Kidney tubule cell (primary cell): ENCODE results near the gene PRICKLE3.
"Not testable (repeated sequence)": the region's sequence is repeated elsewhere in the genome, so short reads cannot be mapped to it uniquely, and the experiment has no call there.

Experiments
- DNase-seq: peaks from one replicate; pipeline ENCODE4 v3.0.0-alpha.2; 2018; ENCODE audit warnings: low spot score

Gene PRICKLE3

GRCh38 chrX:49178537-49178936, 7.6 kb downstream of the PRICKLE3 start:
- DNase-seq: no peak

- no peak for DNase-seq
These were observed 8.2 kb downstream of the PRICKLE3 start for GRCh38 chrX:49177873-49178480.

DNA sequence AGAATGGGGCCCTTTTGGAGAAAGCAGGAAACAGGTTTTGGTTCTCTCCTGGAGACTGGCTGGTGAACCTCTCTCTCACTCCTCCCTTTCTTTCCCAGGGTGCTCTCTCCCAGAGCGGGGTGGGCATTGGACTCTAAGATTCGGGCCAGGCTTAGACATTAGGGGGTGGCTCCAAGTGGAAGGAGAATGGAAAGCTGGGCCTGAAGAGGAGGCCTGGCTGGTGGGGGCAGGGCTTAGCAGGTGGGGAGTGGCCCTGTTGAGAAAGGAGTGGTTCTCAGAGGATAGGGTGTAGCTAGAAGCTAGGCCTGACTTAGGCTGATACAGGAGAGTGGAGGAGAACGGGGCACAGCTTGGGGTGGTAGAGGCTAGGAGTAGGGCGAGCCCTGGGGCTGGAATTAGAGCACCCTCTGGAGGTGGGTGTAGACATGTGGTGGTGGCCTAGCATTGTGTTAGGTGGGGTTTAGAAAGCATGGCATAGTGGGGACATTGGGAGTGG, 8.8 kb downstream of the PRICKLE3 start:
- no peak for DNase-seq

- no peak for DNase-seq
These were observed 9.5 kb downstream of the PRICKLE3 start for GRCh38 chrX:49176421-49177326.

GRCh38 chrX:49175435-49176274, 10.5 kb downstream of the PRICKLE3 start:
- no peak for DNase-seq

DNA sequence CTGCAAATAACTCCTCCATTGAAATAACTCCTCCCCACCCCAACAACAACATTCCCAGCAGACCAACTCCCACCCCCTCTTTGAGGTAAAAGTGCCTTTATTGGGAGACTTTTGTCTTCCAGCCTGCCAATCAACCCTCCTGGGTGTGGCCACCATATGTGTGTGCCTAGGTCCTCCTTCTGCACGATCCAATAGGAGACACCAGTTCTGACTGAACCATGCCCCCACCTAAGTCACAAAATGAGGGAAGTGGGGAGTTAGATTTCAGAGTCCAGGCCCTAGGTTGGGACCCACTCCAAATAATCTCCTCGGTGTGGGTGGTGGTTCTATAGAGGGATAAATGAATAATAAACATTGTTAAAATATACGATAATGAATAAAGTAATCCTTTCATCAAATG, 11.4 kb downstream of the PRICKLE3 start:
- DNase-seq: no peak

- not testable (repeated sequence) for DNase-seq
These were observed 12.6 kb downstream of the PRICKLE3 start for GRCh38 chrX:49173544-49173943.

GRCh38 chrX:49172280-49172780, 13.8 kb downstream of the PRICKLE3 start:
- peak; percentile 59 for DNase-seq

- DNase-seq: peak; percentile 71
These were observed 14.4 kb downstream of the PRICKLE3 start, which contains the start of gene PLP2 for GRCh38 chrX:49171752-49172279. PLP2 (plus strand) TSS chrX:49171898; CDS start chrX:49172001, 103 bp downstream.

GRCh38 chrX:49167740-49168108, 18.4 kb downstream of the PRICKLE3 start:
- no peak for DNase-seq

DNA sequence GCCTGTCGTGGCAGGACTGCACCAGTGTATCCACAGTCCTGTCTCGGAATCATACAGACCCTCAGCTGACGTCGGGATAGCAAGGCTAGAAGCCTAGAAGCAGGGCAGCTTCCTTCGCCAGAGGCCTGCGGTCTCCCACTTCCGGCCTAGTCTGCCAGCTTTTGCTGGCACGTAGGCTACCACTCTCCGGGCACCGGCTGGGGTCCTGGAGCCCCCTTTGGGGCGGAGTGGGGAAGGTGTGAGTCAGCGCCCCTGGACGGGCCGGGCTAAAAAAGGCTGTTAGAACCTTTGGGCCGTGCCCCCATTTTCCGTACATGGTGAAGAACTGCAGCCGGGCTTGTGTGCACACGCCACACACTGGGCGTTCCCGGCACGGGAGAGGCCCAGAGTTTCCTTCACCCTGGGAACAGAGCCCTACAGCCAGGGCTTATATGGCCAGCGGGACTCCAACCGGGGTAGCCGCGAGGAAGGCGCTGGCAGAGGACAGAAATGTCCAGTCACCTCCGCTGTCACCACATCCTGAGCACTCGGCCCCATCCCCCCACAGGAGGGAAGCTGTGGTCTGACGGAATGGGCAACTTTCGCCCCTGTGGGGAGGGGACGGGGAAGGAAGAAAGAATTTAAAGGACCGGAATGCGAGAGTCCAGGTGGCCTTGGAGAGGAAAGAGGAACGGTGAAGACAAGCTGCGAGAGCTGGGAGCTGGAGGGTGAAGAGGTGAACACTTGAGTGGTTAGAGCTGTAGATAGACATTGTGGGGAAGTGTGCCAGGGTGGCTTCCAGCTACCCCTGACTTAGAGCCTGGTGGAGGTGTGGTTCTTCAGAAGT, 19.0 kb downstream of the PRICKLE3 start:
- peak; percentile 78 for DNase-seq

DNA sequence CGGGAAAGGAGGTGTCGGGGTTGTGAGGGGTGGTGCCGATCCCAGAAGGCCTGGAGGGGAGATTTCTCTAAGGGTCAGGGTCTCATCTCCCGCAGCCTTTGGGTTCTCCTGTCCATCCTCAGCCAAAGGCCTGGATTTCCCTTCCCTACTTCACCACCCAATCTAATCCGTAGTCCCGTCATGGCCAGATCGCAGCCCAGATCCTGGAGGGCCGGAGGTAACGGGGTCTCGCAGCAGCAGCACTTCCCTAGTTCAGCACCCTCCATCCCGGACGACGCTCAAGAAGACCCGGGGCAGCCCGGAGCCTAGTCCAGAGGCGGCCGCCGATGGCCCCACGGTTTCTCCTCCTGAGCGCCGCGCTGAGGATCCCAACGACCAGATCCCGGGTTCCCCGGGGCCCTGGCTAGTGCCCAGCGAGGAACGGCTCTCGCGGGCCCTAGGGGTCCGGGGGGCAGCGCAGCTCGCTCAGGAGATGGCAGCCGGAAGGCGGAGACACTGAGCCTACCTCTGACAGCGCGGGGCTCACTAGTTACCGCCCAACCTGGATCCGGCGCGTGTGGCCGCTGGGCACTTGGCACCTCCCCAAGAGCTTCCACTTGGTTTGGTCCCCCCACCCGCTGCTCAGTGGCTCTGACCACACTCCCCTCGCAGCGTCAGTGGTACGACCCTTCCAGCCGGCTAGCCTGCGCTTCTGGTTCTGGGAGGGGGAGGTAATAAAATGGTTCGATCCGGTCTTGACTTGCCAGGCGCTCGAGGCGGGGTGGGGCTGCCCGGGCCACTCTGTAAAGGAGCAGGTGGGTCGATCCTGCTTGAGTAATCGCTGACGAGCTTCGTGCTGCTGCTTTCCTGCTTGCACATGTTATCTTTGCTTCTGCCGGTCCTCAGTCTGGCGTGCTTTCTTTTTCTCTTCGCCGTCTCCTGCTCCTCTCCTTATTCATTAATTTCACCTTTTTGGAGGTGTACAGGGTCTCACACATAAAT, 20.0 kb downstream of the PRICKLE3 start:
- peak; percentile 81 for DNase-seq

GRCh38 chrX:49164589-49165360, 21.4 kb downstream of the PRICKLE3 start:
- no peak for DNase-seq

GRCh38 chrX:49163555-49164419, 22.4 kb downstream of the PRICKLE3 start:
- peak; percentile 77 for DNase-seq

DNA sequence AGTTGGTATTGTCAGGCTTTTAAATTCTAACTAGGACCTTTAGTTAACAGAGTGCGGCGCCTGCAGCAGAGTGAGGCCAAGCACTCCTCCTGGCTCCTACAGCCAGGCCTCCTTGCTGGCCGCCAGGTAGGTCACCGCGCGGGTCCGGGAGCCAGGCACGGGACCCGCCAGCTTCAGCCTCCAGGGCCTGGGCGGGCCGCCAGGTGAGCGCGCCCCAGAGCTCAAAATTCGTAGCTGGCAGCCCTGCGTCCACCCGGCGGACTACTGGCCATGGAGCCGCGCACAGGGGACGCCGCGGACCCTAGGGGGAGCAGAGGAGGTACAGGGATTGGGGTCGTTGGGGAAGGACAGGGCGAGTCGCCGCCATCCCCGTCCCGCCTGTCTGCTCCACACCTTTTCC, 23.6 kb downstream of the PRICKLE3 start, which contains the start of gene MAGIX:
Gene MAGIX, plus strand, starts transcription at position 139 of the 400 bp plus-strand sequence. Its CDS starts 132 bp downstream, at position 271.
- peak; percentile 9 for DNase-seq

DNA sequence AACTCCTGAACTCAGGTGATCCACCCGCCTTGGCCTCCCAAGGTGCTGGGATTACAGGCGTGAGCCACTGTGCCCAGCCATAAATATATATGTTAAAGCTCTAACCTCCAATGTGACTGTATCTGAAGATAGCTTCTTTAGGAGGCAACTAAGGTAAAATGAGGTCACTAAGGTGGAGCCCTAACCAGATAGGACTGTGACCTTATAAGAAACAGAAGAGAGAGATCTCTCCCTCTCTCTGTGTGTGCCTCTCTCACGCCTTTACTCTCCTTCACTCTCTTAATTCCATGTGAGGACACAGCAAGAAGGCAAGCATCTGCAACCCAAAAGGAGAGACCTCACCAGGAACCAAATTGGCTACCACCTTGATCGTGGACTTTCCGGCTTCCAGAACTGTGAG, 24.5 kb downstream of the PRICKLE3 start:
- DNase-seq: no peak

DNA sequence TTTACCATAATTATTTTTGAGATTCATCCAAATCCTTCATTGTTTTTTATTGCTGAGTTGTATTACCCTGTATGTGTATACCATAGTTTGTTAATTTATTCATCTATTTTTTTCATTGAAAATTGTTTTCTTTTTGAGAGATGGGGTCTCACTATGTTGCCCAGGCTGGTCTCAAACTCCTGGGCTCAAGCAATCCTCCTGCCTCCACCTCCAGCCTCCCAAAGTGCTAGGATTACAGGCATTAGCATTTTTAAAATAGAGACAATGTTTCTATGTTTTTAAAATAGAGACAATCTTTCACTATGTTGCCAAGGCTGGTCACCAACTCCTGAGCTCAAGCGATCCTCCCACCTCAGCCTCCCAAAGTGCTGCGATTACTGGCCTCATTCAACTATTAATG, 25.3 kb downstream of the PRICKLE3 start:
- DNase-seq: no peak

DNA sequence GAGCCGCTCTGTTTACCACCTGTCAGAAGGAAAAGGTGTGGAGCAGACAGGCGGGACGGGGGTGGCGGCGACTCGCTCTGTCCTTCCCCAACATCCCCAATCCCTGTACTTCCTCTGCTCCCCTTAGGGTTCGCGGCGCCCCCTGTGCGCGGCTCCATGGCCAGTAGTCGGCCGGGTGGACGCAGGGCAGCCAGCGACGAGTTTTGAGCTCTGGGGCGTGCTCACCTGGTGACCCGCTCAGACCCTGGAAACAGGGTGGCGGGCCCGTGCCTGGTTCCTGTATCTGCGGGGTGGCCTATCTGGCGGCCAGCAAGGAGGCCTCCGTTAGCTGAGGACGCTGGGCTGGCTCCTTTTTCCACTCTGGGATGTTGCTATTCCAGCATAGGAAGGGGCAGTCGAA, 29.0 kb downstream of the PRICKLE3 start:
- DNase-seq: no peak
